HCT116 (cell line): ENCODE results near the gene ZNF439.

ENCODE experiments used
- CTCF ChIP-seq, 3 experiments: fragments of 200-600 bp in 1 of 3; sonication (generic) in 1 of 3; IDR thresholded peaks in 2 of 3; conservative IDR thresholded peaks in 1 of 3; 2 replicates each; pipeline ENCODE4 v1.5.1; 2012 to 2017; ENCODE audit warnings: low read depth in 2 of 3, low read length in 2 of 3, antibody characterized with exemption in 1 of 3, borderline replicate concordance in 1 of 3, control low read depth in 1 of 3, mild to moderate bottlenecking in 1 of 3, mixed read lengths in 1 of 3, mixed run types in 1 of 3, moderate library complexity in 1 of 3; ENCODE audit not compliant: insufficient read depth in 1 of 3
- ZNF274 ChIP-seq: fragments of 200-500 bp; sonication (Bioruptor generic); IDR thresholded peaks from 2 replicates; pipeline ENCODE4 v1.6.1; 2014; ENCODE audit warnings: mild to moderate bottlenecking, low read depth, low read length, inconsistent platforms

- TF ChIP-seq CTCF (IDR thresholded peaks at IDR 0.05 in 2 of 3, conservative IDR thresholded peaks at IDR 0.05 in 1 of 3; ENCODE audit: borderline replicate concordance in 1 of 3, insufficient read depth in 1 of 3, low read depth in 2 of 3, low read length in 2 of 3) (no peak), ZNF274 (no peak)
These were observed 329 bp upstream of the ZNF439 start for GRCh38 chr19:11848200-11848593.
